GM12878 (cell line): ENCODE data around the gene INHBE. TPM values are rescaled to one million over a fixed set of nuclear protein-coding genes. Genes with fewer than 3 reads are reported as not detected.

Source experiments
- BACH1 ChIP-seq: fragments of 450-650 bp; IDR thresholded peaks from 2 replicates; pipeline ENCODE4 v1.6.1; 2017; ENCODE audit warnings: mild to moderate bottlenecking, borderline replicate concordance
- BHLHE40 ChIP-seq, 2 experiments: fragments of 450-650 bp in 1 of 2; IDR thresholded peaks; 2 replicates each; pipeline ENCODE4 v1.6.1; 2011 to 2017; ENCODE audit warnings: low read depth in 2 of 2, borderline replicate concordance in 1 of 2, improper control_type of control experiment in 1 of 2, low read length in 1 of 2, mild to moderate bottlenecking in 1 of 2
- CHD2 ChIP-seq: IDR thresholded peaks from 2 replicates; pipeline ENCODE4 v1.6.1; 2011; ENCODE audit warnings: low read depth, low read length, improper control_type of control experiment, borderline replicate concordance
- EED ChIP-seq: sonication (generic); IDR thresholded peaks from 2 replicates; pipeline ENCODE4 v1.6.1; 2016; ENCODE audit warnings: antibody characterized with exemption, low read depth
- IKZF1 ChIP-seq: fragments of 450-650 bp; conservative IDR thresholded peaks from 2 replicates; pipeline ENCODE4 v1.6.1; 2017; ENCODE audit warnings: antibody characterized with exemption, mild to moderate bottlenecking
- NFIC ChIP-seq: IDR thresholded peaks from 2 replicates; pipeline ENCODE4 v1.6.1; 2012; ENCODE audit warnings: low read depth, mild to moderate bottlenecking, inconsistent platforms, low read length, moderate library complexity
- NR2C2 ChIP-seq: IDR thresholded peaks from 2 replicates; pipeline ENCODE4 v1.6.1; 2011; ENCODE audit warnings: borderline replicate concordance, low read depth; ENCODE audit not compliant: control insufficient read depth, insufficient read length
- PAX8 ChIP-seq: fragments of 450-650 bp; IDR thresholded peaks from 2 replicates; pipeline ENCODE4 v1.6.1; 2017; ENCODE audit warnings: mild to moderate bottlenecking, moderate library complexity
- POLR2AphosphoS2 ChIP-seq: IDR thresholded peaks from 2 replicates; pipeline ENCODE4 v1.6.1; 2011; ENCODE audit warnings: low read depth, mild to moderate bottlenecking, low read length, improper control_type of control experiment, moderate library complexity
- POLR2AphosphoS5 ChIP-seq: IDR thresholded peaks from 2 replicates; pipeline ENCODE4 v1.6.1; 2011; ENCODE audit warnings: mild to moderate bottlenecking, low read length, inconsistent platforms
- POU2F2 ChIP-seq: IDR thresholded peaks from 3 replicates; pipeline ENCODE4 v1.6.1; 2011; ENCODE audit warnings: low read depth, mild to moderate bottlenecking, low read length, borderline replicate concordance
- RAD51 ChIP-seq: fragments of 450-650 bp; IDR thresholded peaks from 2 replicates; pipeline ENCODE4 v1.6.1; 2016; ENCODE audit warnings: moderate library complexity, mild to moderate bottlenecking, inconsistent platforms
- RB1 ChIP-seq: fragments of 450-650 bp; formaldehyde crosslinking; IDR thresholded peaks from 2 replicates; pipeline ENCODE4 v1.6.1; 2017; ENCODE audit warnings: mild to moderate bottlenecking, borderline replicate concordance
- RELA ChIP-seq: fragments of 450-650 bp; IDR thresholded peaks from 2 replicates; pipeline ENCODE4 v1.8.0; 2014; ENCODE audit warnings: borderline replicate concordance; ENCODE audit not compliant: partially characterized antibody
- RUNX3 ChIP-seq: IDR thresholded peaks from 2 replicates; pipeline ENCODE4 v1.6.1; 2012; ENCODE audit warnings: low read length, inconsistent platforms
- SMAD5 ChIP-seq: IDR thresholded peaks from 2 replicates; pipeline ENCODE4 v1.6.1; 2016; ENCODE audit warnings: antibody characterized with exemption, low read depth
- SPI1 ChIP-seq: IDR thresholded peaks from 2 replicates; pipeline ENCODE4 v1.6.1; 2011; ENCODE audit warnings: low read depth, mild to moderate bottlenecking, low read length, moderate library complexity, borderline replicate concordance; ENCODE audit not compliant: insufficient read depth
- STAT3 ChIP-seq: IDR thresholded peaks from 2 replicates; pipeline ENCODE4 v1.6.1; 2011; ENCODE audit warnings: low read depth, low read length, improper control_type of control experiment
- TBL1XR1 ChIP-seq: IDR thresholded peaks from 2 replicates; pipeline ENCODE4 v1.6.1; 2012; ENCODE audit warnings: low read depth, low read length, improper control_type of control experiment
- ZNF207 ChIP-seq: fragments of 450-650 bp; IDR thresholded peaks from 2 replicates; pipeline ENCODE4 v1.6.1; 2014; ENCODE audit warnings: antibody characterized with exemption, mild to moderate bottlenecking, borderline replicate concordance
- ZSCAN29 ChIP-seq: fragments of 450-650 bp; IDR thresholded peaks from 2 replicates; pipeline ENCODE4 v1.6.1; 2017; ENCODE audit warnings: mild to moderate bottlenecking, moderate library complexity
- polyA plus RNA-seq, 11 experiments: library from polyadenylated mRNA; depleted of rRNA in 4 of 11; unstranded in 6 of 11; stranded (reverse) in 5 of 11; fragments of >200 nt; fragmentation: Nextera tagmentation in 4 of 11; fragmentation: Illumina TruSeq in 1 of 11; extraction: Ambion mirVana in 4 of 11; extraction: Trizol in 1 of 11; gene quantifications; 1 replicate in 1 of 11; 2 replicates in 10 of 11; pipeline versions ENCODE4 v1.2.1 to v1.2.3, GENCODE V29; 2011 to 2016; ENCODE audit warnings: inconsistent platforms in 2 of 11, missing spikeins in 2 of 11, low read depth in 1 of 11
- total RNA-seq, 4 experiments: library from RNA; depleted of rRNA in 3 of 4; stranded (reverse); fragments of >200 nt in 3 of 4; fragmentation: Illumina TruSeq in 1 of 4; extraction: Trizol in 1 of 4; gene quantifications; 2 replicates each; pipeline versions ENCODE4 v1.2.1 to v1.2.3, GENCODE V29; 2013 to 2021
- TF ChIP-seq, protein P1 (sequence below): fragments of 450-650 bp; IDR thresholded peaks from 2 replicates; pipeline ENCODE4 v1.6.1; 2017; ENCODE audit warnings: low read depth, mild to moderate bottlenecking, moderate library complexity
- TF ChIP-seq, protein P2 (sequence below): fragments of 450-650 bp; IDR thresholded peaks from 2 replicates; pipeline ENCODE4 v1.6.1; 2017; ENCODE audit warnings: mild to moderate bottlenecking, moderate library complexity

The INHBE gene
- total and polyA plus RNA-seq, 10 of the 15 experiments (the other 5 are each of a cell fraction or from before 2014, with no cell fraction given): 0.09 to 2.5 (median 0.37) TPM

DNA sequence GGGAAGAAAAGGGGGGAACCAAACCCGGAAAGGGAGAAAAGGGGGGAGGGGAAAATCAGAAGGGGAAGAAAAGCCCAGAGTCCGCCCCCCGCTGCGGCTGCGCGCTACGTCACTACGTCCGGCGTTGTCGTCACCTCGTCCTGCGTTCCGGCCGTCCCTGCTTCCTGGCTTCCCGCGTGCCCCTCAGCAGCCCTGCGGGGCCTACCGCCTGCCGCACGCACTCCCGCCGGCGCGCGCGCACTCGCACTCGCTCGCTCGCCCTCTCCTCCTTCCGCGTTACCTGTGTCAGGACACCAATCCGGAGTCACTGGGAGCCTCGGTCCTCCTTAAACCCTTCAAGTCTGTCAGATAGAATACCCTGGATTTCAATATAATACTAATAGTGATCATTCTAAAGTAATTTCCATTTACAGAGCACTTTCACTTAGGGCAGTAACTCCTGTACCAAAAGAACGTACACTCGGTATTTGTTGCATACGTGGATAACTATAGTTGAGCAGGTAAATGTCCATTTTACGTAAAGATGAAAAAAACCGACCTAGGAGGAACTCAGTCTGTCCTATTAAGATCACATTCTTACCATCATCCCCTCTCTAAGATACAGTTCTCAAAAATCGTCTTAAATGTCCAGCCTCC, 24.1 kb upstream of the INHBE start, which contains the start of gene R3HDM2 (continued):
- TF ChIP-seq, protein P1, sequence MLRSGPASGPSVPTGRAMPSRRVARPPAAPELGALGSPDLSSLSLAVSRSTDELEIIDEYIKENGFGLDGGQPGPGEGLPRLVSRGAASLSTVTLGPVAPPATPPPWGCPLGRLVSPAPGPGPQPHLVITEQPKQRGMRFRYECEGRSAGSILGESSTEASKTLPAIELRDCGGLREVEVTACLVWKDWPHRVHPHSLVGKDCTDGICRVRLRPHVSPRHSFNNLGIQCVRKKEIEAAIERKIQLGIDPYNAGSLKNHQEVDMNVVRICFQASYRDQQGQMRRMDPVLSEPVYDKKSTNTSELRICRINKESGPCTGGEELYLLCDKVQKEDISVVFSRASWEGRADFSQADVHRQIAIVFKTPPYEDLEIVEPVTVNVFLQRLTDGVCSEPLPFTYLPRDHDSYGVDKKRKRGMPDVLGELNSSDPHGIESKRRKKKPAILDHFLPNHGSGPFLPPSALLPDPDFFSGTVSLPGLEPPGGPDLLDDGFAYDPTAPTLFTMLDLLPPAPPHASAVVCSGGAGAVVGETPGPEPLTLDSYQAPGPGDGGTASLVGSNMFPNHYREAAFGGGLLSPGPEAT: peak; percentile 50; the same call in 1 of the 2 replicates
- TF ChIP-seq EED (peak; percentile 58; the same call in 1 of the 2 replicates), NFIC (no peak), ZSCAN29 (no peak), STAT3 (no peak), RAD51 (no peak), IKZF1 (peak; percentile 80), RB1 (peak; percentile 68; the same call in 1 of the 2 replicates), ZNF207 (peak; percentile 84; the same call in 1 of the 2 replicates), POU2F2 (peak; percentile 78), POLR2AphosphoS2 (peak; percentile 92), BACH1 (peak; percentile 23; the same call in 1 of the 2 replicates), TBL1XR1 (no peak), NR2C2 (no peak), BHLHE40 (IDR thresholded peaks at IDR 0.05; ENCODE audit: borderline replicate concordance in 1 of 2, low read depth in 2 of 2, low read length in 1 of 2) (peak in 1 of 2 experiments; percentile 63; a peak in 3 of 4 replicates), PAX8 (peak; percentile 81; the same call in 1 of the 2 replicates), CHD2 (peak; percentile 75), RUNX3 (peak; percentile 44), RELA (peak; percentile 57), POLR2AphosphoS5 (peak; percentile 93), SMAD5 (peak; percentile 92), SPI1 (0 out of 2 replicates have a peak, but pooled peaks have one; percentile 14)
- TF ChIP-seq, protein P2, sequence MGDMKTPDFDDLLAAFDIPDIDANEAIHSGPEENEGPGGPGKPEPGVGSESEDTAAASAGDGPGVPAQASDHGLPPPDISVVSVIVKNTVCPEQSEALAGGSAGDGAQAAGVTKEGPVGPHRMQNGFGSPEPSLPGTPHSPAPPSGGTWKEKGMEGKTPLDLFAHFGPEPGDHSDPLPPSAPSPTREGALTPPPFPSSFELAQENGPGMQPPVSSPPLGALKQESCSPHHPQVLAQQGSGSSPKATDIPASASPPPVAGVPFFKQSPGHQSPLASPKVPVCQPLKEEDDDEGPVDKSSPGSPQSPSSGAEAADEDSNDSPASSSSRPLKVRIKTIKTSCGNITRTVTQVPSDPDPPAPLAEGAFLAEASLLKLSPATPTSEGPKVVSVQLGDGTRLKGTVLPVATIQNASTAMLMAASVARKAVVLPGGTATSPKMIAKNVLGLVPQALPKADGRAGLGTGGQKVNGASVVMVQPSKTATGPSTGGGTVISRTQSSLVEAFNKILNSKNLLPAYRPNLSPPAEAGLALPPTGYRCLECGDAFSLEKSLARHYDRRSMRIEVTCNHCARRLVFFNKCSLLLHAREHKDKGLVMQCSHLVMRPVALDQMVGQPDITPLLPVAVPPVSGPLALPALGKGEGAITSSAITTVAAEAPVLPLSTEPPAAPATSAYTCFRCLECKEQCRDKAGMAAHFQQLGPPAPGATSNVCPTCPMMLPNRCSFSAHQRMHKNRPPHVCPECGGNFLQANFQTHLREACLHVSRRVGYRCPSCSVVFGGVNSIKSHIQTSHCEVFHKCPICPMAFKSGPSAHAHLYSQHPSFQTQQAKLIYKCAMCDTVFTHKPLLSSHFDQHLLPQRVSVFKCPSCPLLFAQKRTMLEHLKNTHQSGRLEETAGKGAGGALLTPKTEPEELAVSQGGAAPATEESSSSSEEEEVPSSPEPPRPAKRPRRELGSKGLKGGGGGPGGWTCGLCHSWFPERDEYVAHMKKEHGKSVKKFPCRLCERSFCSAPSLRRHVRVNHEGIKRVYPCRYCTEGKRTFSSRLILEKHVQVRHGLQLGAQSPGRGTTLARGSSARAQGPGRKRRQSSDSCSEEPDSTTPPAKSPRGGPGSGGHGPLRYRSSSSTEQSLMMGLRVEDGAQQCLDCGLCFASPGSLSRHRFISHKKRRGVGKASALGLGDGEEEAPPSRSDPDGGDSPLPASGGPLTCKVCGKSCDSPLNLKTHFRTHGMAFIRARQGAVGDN: peak; percentile 98
